ENCODE measurements around the gene SLC8A2. TPM values are rescaled to one million over a fixed set of nuclear protein-coding genes. Genes with fewer than 3 reads are reported as not detected.

The SLC8A2 gene
- total RNA-seq, 4 donors from 2014 or later, result 6.2 to 18.7 (median 10.4) TPM

DNA sequence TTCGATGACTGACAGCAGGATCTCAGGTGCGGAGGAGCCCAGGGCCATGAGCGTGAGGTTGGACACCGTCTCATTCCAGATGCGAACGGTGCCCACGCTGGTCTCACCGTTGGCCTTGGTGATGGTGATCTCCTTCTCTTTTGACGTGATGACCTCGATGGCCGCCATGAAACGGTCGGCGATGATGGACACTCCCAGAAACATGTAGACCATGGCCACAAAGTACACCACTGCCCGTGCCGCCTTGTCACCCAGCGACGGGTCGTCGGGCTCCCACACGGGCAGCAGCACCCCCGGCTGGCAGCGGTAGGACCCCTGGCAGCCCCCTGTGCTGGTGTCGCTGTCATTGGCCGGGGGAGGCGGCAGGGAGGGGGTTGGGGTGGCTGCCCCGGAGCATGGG, 5.7 kb downstream of the SLC8A2 start:
- no peak for DNase-seq (ENCODE audit: extremely low spot score)
- peaks cover 0 to 8% (median 0%) of the 10 kb centered on the region in 4 donors for H3K36me3 ChIP-seq
- 89% methylated on average over 16 of the region's 27 CpGs for WGBS
- no peak overlapping the region for H3K27ac ChIP-seq (replicated peaks in 1 of 4)
- H3K4me1 ChIP-seq, result peaks cover 0 to 27% (median 22%) of the 10 kb centered on the region in 4 donors
- intact Hi-C loops (cut with DNase I), result no loop called here
- no peak for TF ChIP-seq EP300 (IDR thresholded peaks at IDR 0.05)
- no peak for TF ChIP-seq POLR2AphosphoS5 (IDR thresholded peaks at IDR 0.05)
- H3K27me3 ChIP-seq, result peaks cover 0 to 16% (median under 1%) of the 10 kb centered on the region in 4 donors
- H3K9me3 ChIP-seq, result no peaks in the 10 kb centered on the region
- H3K4me3 ChIP-seq, result no peak overlapping the region

DNA sequence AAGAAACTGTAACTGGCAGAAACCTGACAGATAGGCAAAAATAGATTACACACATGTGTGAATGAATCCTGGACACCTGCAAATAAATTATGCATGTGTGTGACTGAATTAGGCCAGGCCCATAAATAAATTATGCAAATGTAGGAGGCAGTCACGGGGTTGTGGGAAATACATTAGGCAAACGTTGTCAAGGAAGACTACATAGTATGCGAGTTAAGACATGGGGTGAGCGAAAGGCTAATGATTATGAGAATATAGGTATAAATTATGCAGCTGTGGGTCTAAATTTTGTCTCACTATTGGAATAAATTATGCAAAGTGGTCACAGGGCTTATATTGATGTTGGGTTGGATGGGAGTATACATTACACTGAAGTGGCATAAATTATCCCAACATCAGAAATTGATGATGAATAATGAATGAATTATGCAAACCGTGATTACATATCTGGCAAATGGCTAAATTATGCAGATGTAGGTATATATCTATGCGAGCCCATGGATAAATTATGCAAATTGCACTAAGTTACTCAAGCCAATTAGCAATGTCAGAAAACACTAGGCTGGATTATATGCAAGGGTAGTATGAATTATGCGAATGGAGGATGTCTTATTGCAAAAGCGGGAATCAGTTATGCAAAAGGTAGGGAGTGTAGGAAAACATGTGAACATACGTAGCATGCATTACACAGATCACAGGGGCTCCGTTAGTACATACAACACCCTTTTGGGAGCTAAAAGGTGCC, 6.8 kb downstream of the SLC8A2 start:
- DNase-seq (ENCODE audit: extremely low spot score), result no peak
- no peaks in the 10 kb centered on the region for H3K9me3 ChIP-seq
- H3K36me3 ChIP-seq, result peaks cover 0 to 11% (median 3%) of the 10 kb centered on the region in 4 donors
- TF ChIP-seq POLR2A (IDR thresholded peaks at IDR 0.05; ENCODE audit: low read depth) (no peak), EP300 (IDR thresholded peaks at IDR 0.05) (no peak), POLR2AphosphoS5 (IDR thresholded peaks at IDR 0.05) (no peak)
- TF ChIP-seq, protein P1, sequence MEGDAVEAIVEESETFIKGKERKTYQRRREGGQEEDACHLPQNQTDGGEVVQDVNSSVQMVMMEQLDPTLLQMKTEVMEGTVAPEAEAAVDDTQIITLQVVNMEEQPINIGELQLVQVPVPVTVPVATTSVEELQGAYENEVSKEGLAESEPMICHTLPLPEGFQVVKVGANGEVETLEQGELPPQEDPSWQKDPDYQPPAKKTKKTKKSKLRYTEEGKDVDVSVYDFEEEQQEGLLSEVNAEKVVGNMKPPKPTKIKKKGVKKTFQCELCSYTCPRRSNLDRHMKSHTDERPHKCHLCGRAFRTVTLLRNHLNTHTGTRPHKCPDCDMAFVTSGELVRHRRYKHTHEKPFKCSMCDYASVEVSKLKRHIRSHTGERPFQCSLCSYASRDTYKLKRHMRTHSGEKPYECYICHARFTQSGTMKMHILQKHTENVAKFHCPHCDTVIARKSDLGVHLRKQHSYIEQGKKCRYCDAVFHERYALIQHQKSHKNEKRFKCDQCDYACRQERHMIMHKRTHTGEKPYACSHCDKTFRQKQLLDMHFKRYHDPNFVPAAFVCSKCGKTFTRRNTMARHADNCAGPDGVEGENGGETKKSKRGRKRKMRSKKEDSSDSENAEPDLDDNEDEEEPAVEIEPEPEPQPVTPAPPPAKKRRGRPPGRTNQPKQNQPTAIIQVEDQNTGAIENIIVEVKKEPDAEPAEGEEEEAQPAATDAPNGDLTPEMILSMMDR (IDR thresholded peaks at IDR 0.05), result no peak
- peaks cover 0 to 18% (median 0%) of the 10 kb centered on the region in 4 donors for H3K27me3 ChIP-seq
- 74% methylated on average over 10 of the region's 10 CpGs for WGBS
- no peak overlapping the region for H3K27ac ChIP-seq (replicated peaks in 1 of 4)
- peaks cover 0 to 16% (median 11%) of the 10 kb centered on the region in 4 donors for H3K4me1 ChIP-seq
- H3K4me3 ChIP-seq, result no peak overlapping the region
- intact Hi-C loops (cut with DNase I), result no loop called here

DNA sequence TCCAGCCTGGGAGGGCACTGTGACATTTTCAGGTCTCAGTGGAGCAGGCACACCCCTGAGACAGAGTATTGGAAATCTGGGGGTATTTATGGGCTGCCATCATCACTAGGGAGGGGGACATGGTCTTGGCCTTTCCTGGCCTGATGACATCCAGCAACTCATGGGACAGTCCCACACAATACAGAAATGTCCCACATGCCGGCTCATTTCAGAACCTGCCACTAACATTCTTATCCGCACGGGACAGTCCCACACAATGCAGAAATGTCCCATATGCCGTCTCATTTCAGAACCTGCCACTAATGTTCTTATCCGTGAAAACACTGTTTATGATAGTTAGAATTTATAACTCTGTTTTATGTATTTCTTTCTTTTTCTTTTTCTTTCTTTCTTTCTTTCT, 9.8 kb downstream of the SLC8A2 start:
- Histone ChIP-seq H3K4me1 (peaks cover 0 to 10% (median 6%) of the 10 kb centered on the region in 4 donors), H3K9me3 (no peaks in the 10 kb centered on the region), H3K27me3 (peaks cover 0 to 26% (median 5%) of the 10 kb centered on the region in 4 donors), H3K27ac (replicated peaks in 1 of 4) (no peak overlapping the region), H3K4me3 (no peak overlapping the region), H3K36me3 (peaks cover 0 to 15% (median 7%) of the 10 kb centered on the region in 4 donors)
- TF ChIP-seq EP300 (IDR thresholded peaks at IDR 0.05) (no peak), POLR2AphosphoS5 (IDR thresholded peaks at IDR 0.05) (no peak), POLR2A (IDR thresholded peaks at IDR 0.05; ENCODE audit: low read depth) (no peak)
- TF ChIP-seq, protein P1 (IDR thresholded peaks at IDR 0.05), result no peak
- intact Hi-C loops (cut with DNase I), result no loop called here
- WGBS, result 80% methylated on average over 5 of the region's 5 CpGs
- DNase-seq (ENCODE audit: extremely low spot score), result no peak

DNA sequence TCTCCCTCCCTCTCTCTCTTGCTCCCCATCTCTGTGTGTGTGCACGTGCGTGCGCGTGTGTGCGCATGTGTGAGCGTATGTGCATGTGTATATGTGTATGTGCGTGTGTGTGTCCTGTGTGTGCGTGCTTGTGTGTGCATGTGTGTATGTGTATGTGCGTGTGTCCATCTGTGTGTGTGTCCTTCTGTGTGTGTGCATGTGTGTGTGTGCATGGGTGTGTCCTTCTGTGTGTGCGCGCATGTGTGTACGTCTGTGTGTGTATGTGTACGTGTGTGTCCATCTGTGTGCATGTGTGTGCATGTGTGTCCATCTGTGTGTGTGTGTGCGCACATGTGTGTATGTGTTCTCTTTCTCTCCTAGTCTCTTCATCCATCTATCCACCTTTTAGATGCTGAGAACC, 12.2 kb downstream of the SLC8A2 start:
- H3K4me1 ChIP-seq, result peaks cover 0 to 10% (median 6%) of the 10 kb centered on the region in 4 donors
- H3K9me3 ChIP-seq, result peaks cover 0 to 10% (median 9%) of the 10 kb centered on the region in 4 donors
- intact Hi-C loops (cut with DNase I), result no loop called here
- no peak overlapping the region for H3K4me3 ChIP-seq
- peaks cover 0 to 20% (median 12%) of the 10 kb centered on the region in 4 donors for H3K36me3 ChIP-seq
- no peak for DNase-seq (ENCODE audit: extremely low spot score)
- WGBS, result 91% methylated on average over 14 of the region's 14 CpGs
- peaks cover 0 to 40% (median 7%) of the 10 kb centered on the region in 4 donors for H3K27me3 ChIP-seq
- TF ChIP-seq POLR2A (IDR thresholded peaks at IDR 0.05; ENCODE audit: low read depth) (no peak), EP300 (IDR thresholded peaks at IDR 0.05) (no peak)
- H3K27ac ChIP-seq (replicated peaks in 1 of 4), result no peak overlapping the region

DNA sequence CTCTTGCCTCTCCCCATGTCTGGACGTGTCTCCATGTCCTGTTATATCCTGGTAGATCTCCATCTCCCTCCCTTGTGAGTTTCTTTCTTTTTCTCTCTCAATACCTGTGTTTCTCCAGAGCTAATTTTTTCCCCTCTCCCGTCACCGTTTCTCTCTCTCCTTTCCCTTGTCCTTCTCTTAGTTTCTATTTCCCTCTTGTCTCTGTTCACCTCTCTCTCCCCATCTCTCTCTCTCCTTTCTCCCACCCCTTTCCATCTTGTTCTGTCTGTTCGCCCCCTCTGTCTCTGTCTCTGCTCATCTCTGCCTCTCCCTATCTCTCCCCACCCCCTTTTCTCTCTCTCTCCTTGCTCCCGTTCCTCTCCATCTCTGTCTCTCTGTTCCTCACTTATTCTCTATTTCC, 13.0 kb downstream of the SLC8A2 start:
- no peak for DNase-seq (ENCODE audit: extremely low spot score)
- WGBS, result 52% methylated on average over 5 of the region's 5 CpGs
- intact Hi-C loops (cut with DNase I), result no loop called here

More for the DNA sequence above, 13.0 kb downstream of the SLC8A2 start:
- TF ChIP-seq, protein P1 (IDR thresholded peaks at IDR 0.05), result no peak
- TF ChIP-seq POLR2A (IDR thresholded peaks at IDR 0.05; ENCODE audit: low read depth) (no peak), POLR2AphosphoS5 (IDR thresholded peaks at IDR 0.05) (no peak), EP300 (IDR thresholded peaks at IDR 0.05) (no peak)
- peaks cover 0 to 23% (median 12%) of the 10 kb centered on the region in 4 donors for H3K36me3 ChIP-seq
- H3K4me3 ChIP-seq, result no peak overlapping the region
- no peak overlapping the region for H3K27ac ChIP-seq (replicated peaks in 1 of 4)
- H3K9me3 ChIP-seq, result peaks cover 0 to 10% (median 9%) of the 10 kb centered on the region in 4 donors
- H3K4me1 ChIP-seq, result peaks cover 0 to 10% (median 6%) of the 10 kb centered on the region in 4 donors
- peaks cover 0 to 40% (median 7%) of the 10 kb centered on the region in 4 donors for H3K27me3 ChIP-seq
